Measurements from ENCODE around the gene RASIP1.

GRCh38 chr19:48673436-48674100, 66.8 kb downstream of the RASIP1 start:
- no peak for TF ChIP-seq SUZ12 (IDR thresholded peaks at IDR 0.05; ENCODE audit: extremely low read depth, insufficient read depth, insufficient read length)
- TF ChIP-seq YY1 (IDR thresholded peaks at IDR 0.05; ENCODE audit: insufficient read depth, insufficient read length) = no peak
- TF ChIP-seq ZNF274 (IDR thresholded peaks at IDR 0.05; ENCODE audit: low read depth, low read length) = no peak

Measured in NT2/D1 (cell line).